Naive thymus-derived CD4-positive, alpha-beta T cell (primary cell): Measurements from ENCODE around the gene GAL3ST1. TPM values are rescaled to one million over a fixed set of nuclear protein-coding genes. Genes with fewer than 3 reads are reported as not detected.
A peak's percentile ranks its signal among the peaks of the same experiment; 100 is the strongest.
"Not testable (repeated sequence)": the region's sequence is repeated elsewhere in the genome, so short reads cannot be mapped to it uniquely, and the experiment has no call there.

ENCODE experiments used
- ATAC-seq: fragments of 150-1000 bp; cut with Tn5 transposase; 2 replicates; pipeline ENCODE4 v1.10.0; 2021; ENCODE audit warnings: mild to moderate bottlenecking, moderate library complexity
- CTCF ChIA-PET: fragments of 350-600 bp; sonication (Branson Sonifier 250); formaldehyde crosslinking; loops from one replicate; lab custom pipeline; 2021; ENCODE audit warnings: antibody characterized with exemption; lab: Charles Lee
- POLR2A ChIA-PET: fragments of 350-600 bp; sonication (Branson Sonifier 250); formaldehyde crosslinking; loops from one replicate; lab custom pipeline; 2021; ENCODE audit warnings: antibody characterized with exemption, inconsistent platforms; lab: Charles Lee
- DNase-seq, 9 donors: peaks; one replicate each; pipeline versions ENCODE4 v3.0.0 to v3.0.0-alpha.2; 2020 to 2022; ENCODE audit warnings: mixed read lengths in 1 of 9
- H3K27ac ChIP-seq: one replicate; pipeline ENCODE4 v1.7.0; 2013; ENCODE audit warnings: mild to moderate bottlenecking, low read depth, low read length, moderate library complexity
- H3K27me3 ChIP-seq, 2 donors: one replicate each; pipeline ENCODE4 v1.7.0; 2013; ENCODE audit warnings: low read length in 2 of 2, mild to moderate bottlenecking in 2 of 2, moderate library complexity in 2 of 2; ENCODE audit not compliant: control insufficient read depth in 2 of 2, insufficient read depth in 2 of 2
- H3K36me3 ChIP-seq, 3 experiments: 1 replicate in 2 of 3; 2 replicates in 1 of 3; pipeline ENCODE4 v1.7.0; 2013; ENCODE audit warnings: low read length in 3 of 3, mild to moderate bottlenecking in 3 of 3, moderate library complexity in 1 of 3; ENCODE audit not compliant: insufficient read depth in 3 of 3, control insufficient read depth in 2 of 3
- H3K4me1 ChIP-seq, 2 donors: one replicate each; pipeline ENCODE4 v1.7.0; 2013; ENCODE audit warnings: low read length in 2 of 2, mild to moderate bottlenecking in 2 of 2, moderate library complexity in 1 of 2; ENCODE audit not compliant: control insufficient read depth in 2 of 2, insufficient read depth in 2 of 2
- H3K4me3 ChIP-seq: 2 replicates; pipeline ENCODE4 v1.7.0; 2013; ENCODE audit warnings: mild to moderate bottlenecking, low read length
- H3K9me3 ChIP-seq, 3 experiments: 1 replicate in 2 of 3; 2 replicates in 1 of 3; pipeline ENCODE4 v1.7.0; 2013; ENCODE audit warnings: low read length in 3 of 3; ENCODE audit not compliant: control insufficient read depth in 2 of 3
- H3K27ac Mint-ChIP-seq, 9 donors: one replicate each; pipeline ENCODE4 v1.8.0; 2020 to 2022; ENCODE audit warnings: mixed read lengths in 9 of 9, mild to moderate bottlenecking in 8 of 9, moderate library complexity in 5 of 9, inconsistent platforms in 2 of 9
- H3K27me3 Mint-ChIP-seq, 5 donors: one replicate each; pipeline ENCODE4 v1.8.0; 2021 to 2022; ENCODE audit warnings: mixed read lengths in 5 of 5, mild to moderate bottlenecking in 1 of 5
- H3K36me3 Mint-ChIP-seq, 5 donors: one replicate each; pipeline ENCODE4 v1.8.0; 2020 to 2022; ENCODE audit warnings: mixed read lengths in 5 of 5, mild to moderate bottlenecking in 3 of 5, inconsistent platforms in 1 of 5
- H3K4me1 Mint-ChIP-seq, 7 donors: one replicate each; pipeline ENCODE4 v1.8.0; 2020 to 2022; ENCODE audit warnings: mixed read lengths in 7 of 7, mild to moderate bottlenecking in 3 of 7, inconsistent platforms in 1 of 7
- H3K4me3 Mint-ChIP-seq, 10 donors: one replicate each; pipeline ENCODE4 v1.8.0; 2020 to 2022; ENCODE audit warnings: mild to moderate bottlenecking in 10 of 10, mixed read lengths in 10 of 10, moderate library complexity in 6 of 10, inconsistent platforms in 2 of 10
- H3K9me3 Mint-ChIP-seq, 11 donors: one replicate each; pipeline ENCODE4 v1.8.0; 2020 to 2022; ENCODE audit warnings: mixed read lengths in 11 of 11, mild to moderate bottlenecking in 4 of 11, inconsistent platforms in 1 of 11, moderate library complexity in 1 of 11
- intact Hi-C, 2 donors: fragments of 100-400 bp; cut with micrococcal nuclease; formaldehyde crosslinking; loops; one replicate each; pipeline ENCODE4 v1.15.1; 2023
- polyA plus RNA-seq, 2 donors: library from polyadenylated mRNA; unstranded; fragments of 300-500 nt; fragmentation: Illumina TruSeq; gene quantifications; one replicate each; pipeline ENCODE4 v1.2.3, GENCODE V29; 2021
- total RNA-seq, 6 experiments: library from RNA in 5 of 6; stranded (reverse) in 5 of 6; gene quantifications; 1 replicate in 5 of 6; 2 replicates in 1 of 6; pipeline ENCODE4 v1.2.3 and lab custom pipeline; 2021 to 2026

Gene GAL3ST1
- total and polyA plus RNA-seq, 7 experiments from 2014 or later = 0.21 to 4.8 (median 2.4) TPM; not detected in 2

DNA sequence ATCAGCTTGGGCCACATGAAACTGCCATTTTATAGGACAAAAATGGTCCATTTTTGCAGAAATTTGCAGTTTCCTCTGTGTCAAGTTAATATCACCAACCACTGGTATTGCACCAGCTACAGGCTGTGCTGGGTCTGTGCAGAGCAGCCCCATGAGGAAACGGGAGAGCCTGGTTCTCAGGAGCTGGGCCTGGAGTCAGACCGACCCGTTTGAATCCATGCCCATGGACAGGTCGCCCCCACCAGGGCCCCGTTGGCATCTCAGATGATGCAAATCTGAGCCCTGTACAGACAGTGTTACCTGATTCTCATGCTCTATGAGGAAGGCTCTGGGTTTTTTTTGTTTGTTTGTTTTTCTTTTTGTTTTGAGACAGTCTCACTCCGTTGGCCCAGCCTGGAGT, 18.1 kb downstream of the GAL3ST1 start:
- CTCF ChIA-PET = no interaction called here
- ATAC-seq (no peak), DNase-seq (no peak)
- Histone ChIP-seq H3K4me3 (no peak overlapping the region), H3K27me3 (no peaks in the 10 kb centered on the region), H3K4me1 (no peaks in the 10 kb centered on the region), H3K27ac (no peak overlapping the region), H3K36me3 (no peaks in the 10 kb centered on the region), H3K9me3 (no peaks in the 10 kb centered on the region)
- peaks cover 0 to 6% (median 0%) of the 10 kb centered on the region in 5 donors for H3K36me3 Mint-ChIP-seq
- H3K4me1 Mint-ChIP-seq = peaks cover 0 to 5% (median 0%) of the 10 kb centered on the region in 7 donors
- POLR2A ChIA-PET = no interaction called here
- intact Hi-C loops = no loop called here
- no peak overlapping the region for H3K4me3 Mint-ChIP-seq
- no peak overlapping the region for H3K27ac Mint-ChIP-seq
- H3K27me3 Mint-ChIP-seq = peaks cover 0 to 3% (median 0%) of the 10 kb centered on the region in 5 donors
- H3K9me3 Mint-ChIP-seq = no peaks in the 10 kb centered on the region

DNA sequence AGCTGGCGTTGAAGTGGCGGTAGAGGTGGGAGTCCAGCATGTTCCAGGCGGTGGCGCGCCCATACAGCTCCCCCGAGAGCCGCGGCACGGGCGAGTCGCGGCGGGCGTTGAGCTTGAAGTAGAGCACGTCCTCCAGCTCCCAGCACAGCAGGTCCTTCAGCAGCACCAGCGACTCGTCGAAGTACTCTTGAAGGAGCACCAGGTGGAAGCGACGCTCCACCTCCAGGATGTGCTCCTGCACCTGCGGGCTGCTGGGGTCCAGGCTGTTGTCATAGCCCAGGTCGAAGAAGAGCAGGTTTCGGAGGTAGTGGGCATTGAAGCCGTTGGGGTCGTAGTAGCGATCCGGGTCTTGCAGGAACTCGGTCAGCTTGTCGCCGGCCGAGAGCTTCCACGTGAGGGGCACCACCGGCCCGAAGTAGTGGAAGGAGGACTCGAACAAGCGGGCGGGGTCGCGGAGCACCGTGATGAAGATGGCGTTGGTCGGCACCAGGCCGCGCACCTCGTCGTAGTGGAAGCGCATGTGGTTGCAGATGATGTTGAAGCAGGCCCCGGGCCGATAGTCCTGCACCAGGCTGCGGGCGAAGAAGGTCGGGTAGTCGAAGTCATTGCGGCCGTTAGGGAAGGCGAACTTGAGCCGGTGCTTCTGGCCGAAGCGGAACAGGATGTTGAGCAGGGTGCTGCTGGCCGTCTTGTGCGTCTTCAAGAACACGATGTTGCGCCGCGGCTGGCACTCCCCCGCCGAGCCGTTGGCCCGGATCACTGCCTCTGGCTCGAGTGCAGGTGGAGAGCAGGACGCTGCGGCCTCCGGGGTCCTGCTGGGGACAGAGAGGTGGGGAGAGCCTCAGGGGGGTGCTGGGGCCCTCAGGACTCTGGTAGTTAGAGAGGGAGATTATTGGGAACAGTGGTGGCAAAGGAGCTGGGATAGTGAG, 18.9 kb downstream of the GAL3ST1 start:
- no peak for DNase-seq
- H3K27ac Mint-ChIP-seq = no peak overlapping the region
- Histone ChIP-seq H3K27me3 (no peaks in the 10 kb centered on the region), H3K4me1 (no peaks in the 10 kb centered on the region), H3K4me3 (no peak overlapping the region), H3K36me3 (no peaks in the 10 kb centered on the region), H3K27ac (no peak overlapping the region), H3K9me3 (no peaks in the 10 kb centered on the region)
- H3K9me3 Mint-ChIP-seq = no peaks in the 10 kb centered on the region
- intact Hi-C loops = no loop called here
- no peak overlapping the region for H3K4me3 Mint-ChIP-seq
- H3K4me1 Mint-ChIP-seq = peaks cover 0 to 5% (median 0%) of the 10 kb centered on the region in 7 donors
- ChIA-PET CTCF (no interaction called here), POLR2A (no interaction called here)
- peaks cover 0 to 6% (median 0%) of the 10 kb centered on the region in 5 donors for H3K36me3 Mint-ChIP-seq
- ATAC-seq = no peak
- H3K27me3 Mint-ChIP-seq = no peaks in the 10 kb centered on the region

- Mint-ChIP-seq H3K4me3 (peak overlapping the region in 1 of 10 donors; percentile 25), H3K4me1 (peaks cover 0 to 5% (median 0%) of the 10 kb centered on the region in 7 donors), H3K27me3 (peaks cover 0 to 7% (median 0%) of the 10 kb centered on the region in 5 donors), H3K9me3 (no peaks in the 10 kb centered on the region), H3K36me3 (peaks cover 0 to 6% (median 0%) of the 10 kb centered on the region in 5 donors), H3K27ac (no peak overlapping the region)
- POLR2A ChIA-PET = no interaction called here
- no peaks in the 10 kb centered on the region for H3K27me3 ChIP-seq
- no peak overlapping the region for H3K4me3 ChIP-seq
- no peaks in the 10 kb centered on the region for H3K4me1 ChIP-seq
- DNase-seq (no peak), ATAC-seq (no peak)
- H3K27ac ChIP-seq = no peak overlapping the region
- intact Hi-C loops = no loop called here
- no peaks in the 10 kb centered on the region for H3K9me3 ChIP-seq
- CTCF ChIA-PET = no interaction called here
- H3K36me3 ChIP-seq = no peaks in the 10 kb centered on the region
Measured at GRCh38 chr22:30553971-30554370, 20.5 kb downstream of the GAL3ST1 start.

DNA sequence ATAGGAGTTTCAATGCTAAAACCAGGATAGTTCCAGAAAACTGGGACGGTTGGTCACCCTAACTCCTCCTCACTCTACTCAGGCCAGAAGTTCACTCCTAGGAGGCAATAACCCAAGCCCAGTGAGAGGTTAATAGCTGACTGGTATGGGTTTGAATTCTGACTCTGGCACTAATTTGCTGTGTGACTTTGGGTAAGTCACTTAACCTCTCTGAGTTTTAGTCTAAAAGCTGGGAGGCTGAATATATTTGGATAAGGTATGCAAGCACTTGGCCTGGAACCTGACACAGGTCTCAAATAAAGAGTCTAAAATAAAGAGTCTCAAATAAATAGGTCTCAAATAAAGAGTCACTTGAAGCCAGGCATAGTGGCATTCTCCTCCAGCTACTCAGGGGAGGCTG, 21.7 kb downstream of the GAL3ST1 start:
- no peaks in the 10 kb centered on the region for H3K9me3 ChIP-seq
- H3K36me3 ChIP-seq = no peaks in the 10 kb centered on the region
- Mint-ChIP-seq H3K36me3 (peaks cover 0 to 6% (median 0%) of the 10 kb centered on the region in 5 donors), H3K4me1 (peaks cover 0 to 5% (median 0%) of the 10 kb centered on the region in 7 donors), H3K4me3 (no peak overlapping the region), H3K27ac (no peak overlapping the region), H3K9me3 (peaks cover 0 to 2% (median 0%) of the 10 kb centered on the region in 11 donors), H3K27me3 (peaks cover 0 to 8% (median 2%) of the 10 kb centered on the region in 5 donors)
- no peaks in the 10 kb centered on the region for H3K27me3 ChIP-seq
- CTCF ChIA-PET = no interaction called here
- no peaks in the 10 kb centered on the region for H3K4me1 ChIP-seq
- DNase-seq (no peak), ATAC-seq (no peak)
- intact Hi-C loops = no loop called here
- no peak overlapping the region for H3K27ac ChIP-seq
- no peak overlapping the region for H3K4me3 ChIP-seq
- POLR2A ChIA-PET = interaction anchor here (0.8 kb wide), 1 partner anchor 39 kb away, joined by 4 read pairs; the partner anchor contains the start of gene PES1

DNA sequence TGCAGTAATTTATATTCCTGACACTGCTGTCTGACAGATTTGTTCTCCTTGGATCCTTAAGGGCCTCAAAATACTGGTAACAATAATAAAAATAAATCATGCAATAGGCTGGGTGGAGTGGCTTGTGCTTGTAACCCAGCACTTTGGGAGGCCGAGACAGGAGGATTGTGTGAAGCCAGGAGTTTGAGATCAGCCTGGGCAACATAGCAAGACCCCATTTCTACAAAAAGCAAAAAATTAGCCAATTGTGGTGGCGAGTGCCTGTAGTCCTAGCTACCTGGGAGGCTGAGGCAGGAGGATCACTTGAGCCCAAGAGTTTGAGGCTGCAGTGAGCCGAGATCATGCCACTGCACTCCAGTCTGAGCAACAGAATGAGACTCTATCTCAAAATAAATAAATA, 22.7 kb downstream of the GAL3ST1 start:
- CTCF ChIA-PET, ATAC-seq: not testable (repeated sequence)

GRCh38 chr22:30547188-30547587, 27.3 kb downstream of the GAL3ST1 start:
- intact Hi-C loops = no loop called here
- Histone ChIP-seq H3K4me3 (no peak overlapping the region), H3K4me1 (no peaks in the 10 kb centered on the region), H3K9me3 (no peaks in the 10 kb centered on the region), H3K27ac (no peak overlapping the region), H3K36me3 (no peaks in the 10 kb centered on the region), H3K27me3 (peaks cover 0 to 3% of the 10 kb centered on the region in 2 donors)
- Mint-ChIP-seq H3K9me3 (peaks cover 0 to 2% (median 0%) of the 10 kb centered on the region in 11 donors), H3K27me3 (peaks cover 25 to 31% (median 27%) of the 10 kb centered on the region in 5 donors), H3K36me3 (no peaks in the 10 kb centered on the region), H3K4me1 (peaks cover 0 to 8% (median 3%) of the 10 kb centered on the region in 7 donors), H3K4me3 (no peak overlapping the region), H3K27ac (no peak overlapping the region)
- ChIA-PET POLR2A (no interaction called here), CTCF (no interaction called here)
- ATAC-seq (no peak), DNase-seq (no peak)

More for the DNA sequence above, 22.7 kb downstream of the GAL3ST1 start:
- H3K27me3 Mint-ChIP-seq, intact Hi-C loops, H3K36me3 Mint-ChIP-seq, DNase-seq, H3K36me3 ChIP-seq, H3K4me3 ChIP-seq, H3K27ac Mint-ChIP-seq, H3K27ac ChIP-seq, H3K9me3 ChIP-seq, H3K27me3 ChIP-seq, H3K4me3 Mint-ChIP-seq, H3K4me1 Mint-ChIP-seq, H3K4me1 ChIP-seq, H3K9me3 Mint-ChIP-seq: not testable (repeated sequence)
- POLR2A ChIA-PET = interaction anchor here (0.8 kb wide), 1 partner anchor 40 kb away, joined by 4 read pairs; the partner anchor contains the start of gene PES1
